HL-60 (cell line): ENCODE data around the gene HPCAL1.

Experiments used
- DNase-seq, 2 experiments: peaks; one replicate each; pipeline ENCODE4 v3.0.0-alpha.2; 2010 to 2020; ENCODE audit warnings: low read depth in 1 of 2, low spot score in 1 of 2
- H3K27ac ChIP-seq: fragments of 250-450 bp; sonication (Bioruptor Pico); replicated peaks from 2 replicates; pipeline ENCODE4 v1.5.1; 2020; ENCODE audit warnings: mild to moderate bottlenecking, moderate library complexity
- H3K27me3 ChIP-seq: fragments of 250-450 bp; sonication (Bioruptor Pico); 2 replicates; pipeline ENCODE4 v1.5.1; 2021; ENCODE audit warnings: mild to moderate bottlenecking, moderate library complexity; ENCODE audit not compliant: insufficient read depth, poor library complexity, severe bottlenecking
- H3K4me3 ChIP-seq: replicated peaks from 2 replicates; pipeline ENCODE4 v1.5.1; 2011; ENCODE audit warnings: mild to moderate bottlenecking, control low read depth, low read length; ENCODE audit not compliant: insufficient read depth
- GABPA ChIP-seq: IDR thresholded peaks from 2 replicates; pipeline ENCODE4 v1.6.1; 2012; ENCODE audit warnings: low read depth
- POLR2AphosphoS5 ChIP-seq: IDR thresholded peaks from 2 replicates; pipeline ENCODE4 v1.6.1; 2012; ENCODE audit warnings: low read depth
- SPI1 ChIP-seq: IDR thresholded peaks from 2 replicates; pipeline ENCODE4 v1.6.1; 2012; ENCODE audit warnings: low read depth, mild to moderate bottlenecking, borderline replicate concordance
- TF ChIP-seq, protein P1 (sequence below): IDR thresholded peaks from one replicate; pipeline ENCODE4 v1.5.1; 2011; ENCODE audit warnings: low read length, control low read depth, inconsistent platforms; ENCODE audit not compliant: insufficient read depth
- TF ChIP-seq, protein P2 (sequence below): IDR thresholded peaks from 2 replicates; pipeline ENCODE4 v1.6.1; 2012; ENCODE audit warnings: low read depth; ENCODE audit not compliant: insufficient replicate concordance

Gene HPCAL1

DNA sequence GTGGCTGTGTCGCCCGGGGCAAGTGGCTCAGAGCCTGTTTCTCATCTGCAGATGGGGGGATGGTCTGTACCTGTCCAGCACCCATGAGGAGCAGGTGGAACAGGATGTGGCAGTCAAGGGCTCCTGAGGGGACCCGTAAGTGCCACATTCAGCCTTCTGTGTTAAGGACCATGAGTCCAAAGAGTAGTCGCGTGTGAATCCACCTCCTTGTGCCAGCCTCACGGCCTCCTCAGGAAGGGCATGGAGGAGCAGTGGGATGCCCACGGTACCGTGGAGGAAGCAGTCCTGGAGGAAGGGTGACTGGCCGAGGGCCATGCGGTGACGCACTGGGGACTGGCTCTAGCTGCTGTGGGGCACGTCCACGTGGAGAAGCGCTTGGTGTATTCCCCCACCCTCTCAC is 84.3 kb downstream of the HPCAL1 start:
- Histone ChIP-seq H3K4me3 (no peak overlapping the region), H3K27me3 (no peaks in the 10 kb centered on the region), H3K27ac (no peak overlapping the region)
- no peak for DNase-seq
- no peak for TF ChIP-seq POLR2AphosphoS5
- no peak for TF ChIP-seq SPI1
- TF ChIP-seq, protein P1, sequence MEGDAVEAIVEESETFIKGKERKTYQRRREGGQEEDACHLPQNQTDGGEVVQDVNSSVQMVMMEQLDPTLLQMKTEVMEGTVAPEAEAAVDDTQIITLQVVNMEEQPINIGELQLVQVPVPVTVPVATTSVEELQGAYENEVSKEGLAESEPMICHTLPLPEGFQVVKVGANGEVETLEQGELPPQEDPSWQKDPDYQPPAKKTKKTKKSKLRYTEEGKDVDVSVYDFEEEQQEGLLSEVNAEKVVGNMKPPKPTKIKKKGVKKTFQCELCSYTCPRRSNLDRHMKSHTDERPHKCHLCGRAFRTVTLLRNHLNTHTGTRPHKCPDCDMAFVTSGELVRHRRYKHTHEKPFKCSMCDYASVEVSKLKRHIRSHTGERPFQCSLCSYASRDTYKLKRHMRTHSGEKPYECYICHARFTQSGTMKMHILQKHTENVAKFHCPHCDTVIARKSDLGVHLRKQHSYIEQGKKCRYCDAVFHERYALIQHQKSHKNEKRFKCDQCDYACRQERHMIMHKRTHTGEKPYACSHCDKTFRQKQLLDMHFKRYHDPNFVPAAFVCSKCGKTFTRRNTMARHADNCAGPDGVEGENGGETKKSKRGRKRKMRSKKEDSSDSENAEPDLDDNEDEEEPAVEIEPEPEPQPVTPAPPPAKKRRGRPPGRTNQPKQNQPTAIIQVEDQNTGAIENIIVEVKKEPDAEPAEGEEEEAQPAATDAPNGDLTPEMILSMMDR: no peak
- no peak for TF ChIP-seq GABPA
- TF ChIP-seq, protein P2, sequence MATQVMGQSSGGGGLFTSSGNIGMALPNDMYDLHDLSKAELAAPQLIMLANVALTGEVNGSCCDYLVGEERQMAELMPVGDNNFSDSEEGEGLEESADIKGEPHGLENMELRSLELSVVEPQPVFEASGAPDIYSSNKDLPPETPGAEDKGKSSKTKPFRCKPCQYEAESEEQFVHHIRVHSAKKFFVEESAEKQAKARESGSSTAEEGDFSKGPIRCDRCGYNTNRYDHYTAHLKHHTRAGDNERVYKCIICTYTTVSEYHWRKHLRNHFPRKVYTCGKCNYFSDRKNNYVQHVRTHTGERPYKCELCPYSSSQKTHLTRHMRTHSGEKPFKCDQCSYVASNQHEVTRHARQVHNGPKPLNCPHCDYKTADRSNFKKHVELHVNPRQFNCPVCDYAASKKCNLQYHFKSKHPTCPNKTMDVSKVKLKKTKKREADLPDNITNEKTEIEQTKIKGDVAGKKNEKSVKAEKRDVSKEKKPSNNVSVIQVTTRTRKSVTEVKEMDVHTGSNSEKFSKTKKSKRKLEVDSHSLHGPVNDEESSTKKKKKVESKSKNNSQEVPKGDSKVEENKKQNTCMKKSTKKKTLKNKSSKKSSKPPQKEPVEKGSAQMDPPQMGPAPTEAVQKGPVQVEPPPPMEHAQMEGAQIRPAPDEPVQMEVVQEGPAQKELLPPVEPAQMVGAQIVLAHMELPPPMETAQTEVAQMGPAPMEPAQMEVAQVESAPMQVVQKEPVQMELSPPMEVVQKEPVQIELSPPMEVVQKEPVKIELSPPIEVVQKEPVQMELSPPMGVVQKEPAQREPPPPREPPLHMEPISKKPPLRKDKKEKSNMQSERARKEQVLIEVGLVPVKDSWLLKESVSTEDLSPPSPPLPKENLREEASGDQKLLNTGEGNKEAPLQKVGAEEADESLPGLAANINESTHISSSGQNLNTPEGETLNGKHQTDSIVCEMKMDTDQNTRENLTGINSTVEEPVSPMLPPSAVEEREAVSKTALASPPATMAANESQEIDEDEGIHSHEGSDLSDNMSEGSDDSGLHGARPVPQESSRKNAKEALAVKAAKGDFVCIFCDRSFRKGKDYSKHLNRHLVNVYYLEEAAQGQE: no peak

DNA sequence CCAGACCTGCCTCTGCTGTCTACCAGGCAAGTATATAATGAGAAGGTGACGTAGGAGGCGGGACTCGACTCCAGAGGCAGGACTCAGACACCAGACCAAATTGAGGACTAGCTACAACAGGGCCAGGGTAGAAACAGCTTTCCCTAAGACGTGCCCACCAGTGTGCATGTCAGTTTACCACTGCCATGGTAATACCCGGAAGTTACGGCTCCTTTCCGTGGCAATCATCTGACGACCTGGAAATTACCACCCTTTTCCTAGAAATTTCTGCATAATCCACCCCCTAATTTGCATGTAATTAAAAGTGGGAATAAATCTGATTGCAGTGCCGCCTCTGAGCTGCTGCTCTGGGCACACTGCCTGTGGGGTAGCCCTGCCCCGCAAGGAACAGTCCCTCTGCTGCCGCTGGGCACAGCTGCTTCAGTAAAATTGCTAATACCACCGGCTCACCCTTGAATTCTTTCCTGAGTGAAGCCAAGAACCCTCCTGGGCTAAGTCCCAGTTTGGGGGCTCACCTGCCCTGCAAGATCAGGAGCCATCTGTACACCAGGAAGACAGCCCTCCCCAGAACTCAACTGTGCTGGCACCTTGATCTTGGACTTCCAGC is 86.4 kb downstream of the HPCAL1 start:
- TF ChIP-seq SPI1 (no peak), POLR2AphosphoS5 (no peak), GABPA (no peak)
- TF ChIP-seq, protein P1: no peak
- TF ChIP-seq, protein P2: no peak
- no peak overlapping the region for H3K27ac ChIP-seq

DNA sequence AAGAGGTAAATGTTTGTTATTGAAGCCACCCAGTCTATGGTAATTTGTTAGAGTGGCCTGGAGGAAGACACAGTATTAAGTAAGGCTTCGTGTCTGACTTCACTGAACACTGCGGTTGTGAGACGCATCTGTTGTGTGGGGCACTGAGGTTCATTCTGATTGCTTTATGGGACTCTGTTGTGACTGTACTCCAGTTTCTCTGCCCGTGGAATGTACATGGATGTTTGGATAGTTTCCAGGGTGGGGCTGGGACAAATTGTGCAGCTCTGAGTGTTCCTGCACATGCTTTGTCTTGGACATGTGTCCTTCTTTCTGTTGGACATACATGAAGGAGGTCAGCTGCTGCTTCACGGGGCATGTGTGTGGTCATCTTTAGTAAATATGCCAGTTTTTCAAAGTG is 86.9 kb downstream of the HPCAL1 start:
- Histone ChIP-seq H3K4me3 (no peak overlapping the region), H3K27me3 (no peaks in the 10 kb centered on the region), H3K27ac (peak overlapping the region; percentile 40; the same call in 1 of the 2 replicates)
- DNase-seq: no peak
- no peak for TF ChIP-seq SPI1

More for the DNA sequence above, 86.4 kb downstream of the HPCAL1 start:
- Histone ChIP-seq H3K27me3 (no peaks in the 10 kb centered on the region), H3K4me3 (no peak overlapping the region)
- DNase-seq: no peak

DNA sequence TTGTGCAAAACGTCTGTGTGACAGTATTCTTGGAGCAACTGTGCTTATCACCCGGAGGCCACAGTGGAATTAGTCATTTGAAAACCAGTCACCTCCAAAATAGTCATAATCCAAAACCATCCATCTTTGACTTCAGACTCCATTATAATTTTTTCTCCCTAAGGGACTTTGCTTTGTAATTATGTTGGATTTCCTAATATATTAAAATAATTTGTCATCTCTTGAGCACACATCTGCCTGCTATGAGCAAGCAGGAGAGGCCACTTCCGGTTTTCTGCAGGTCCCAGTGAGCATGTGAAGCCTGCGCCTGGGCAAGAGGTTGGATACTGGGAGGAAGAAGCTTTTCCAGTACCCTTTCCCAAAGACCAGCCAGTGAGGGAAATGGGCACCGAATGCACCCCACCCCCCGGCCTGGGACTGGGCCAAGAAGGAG is 87.7 kb downstream of the HPCAL1 start:
- TF ChIP-seq, protein P2: no peak
- TF ChIP-seq SPI1: peak; percentile 85
- Histone ChIP-seq H3K4me3 (no peak overlapping the region), H3K27ac (peak overlapping the region; percentile 40), H3K27me3 (no peaks in the 10 kb centered on the region)
- DNase-seq: peak; percentile 63 to 78
